Keratinocyte (primary cell): ENCODE data around the gene TYW1. TPM values are rescaled to one million over a fixed set of nuclear protein-coding genes. Genes with fewer than 3 reads are reported as not detected.
"Not testable (repeated sequence)": the region's sequence is repeated elsewhere in the genome, so short reads cannot be mapped to it uniquely, and the experiment has no call there.

Experiments
- DNase-seq: peaks from one replicate; pipeline ENCODE4 v3.0.0-alpha.2; 2011; ENCODE audit warnings: low read depth, missing footprints, low spot score
- FAIRE-seq: peaks from 2 replicates; lab custom pipeline; 2011; peaks lifted over from hg19 to GRCh38; lab: Jason Lieb, UNC
- H2AFZ ChIP-seq: 2 replicates; pipeline ENCODE4 v1.6.0; 2012; ENCODE audit warnings: low read length, control low read depth, inconsistent platforms; ENCODE audit not compliant: control insufficient read depth
- H3K27ac ChIP-seq: 2 replicates; pipeline ENCODE4 v1.5.1; 2011; ENCODE audit warnings: low read length; ENCODE audit not compliant: control insufficient read depth, insufficient read depth
- H3K27me3 ChIP-seq: 3 replicates; pipeline ENCODE4 v1.6.0; 2011; ENCODE audit warnings: low read length; ENCODE audit not compliant: control insufficient read depth, insufficient read depth; ENCODE audit errors: extremely low read depth
- H3K36me3 ChIP-seq, 2 experiments: 2 replicates in 1 of 2; 3 replicates in 1 of 2; pipeline ENCODE4 v1.5.1; 2011; ENCODE audit warnings: low read length in 2 of 2, mild to moderate bottlenecking in 1 of 2; ENCODE audit not compliant: control insufficient read depth in 2 of 2, insufficient read depth in 2 of 2; ENCODE audit errors: extremely low read depth in 1 of 2
- H3K4me1 ChIP-seq: 3 replicates; pipeline ENCODE4 v1.5.1; 2011; ENCODE audit warnings: low read length; ENCODE audit not compliant: control insufficient read depth, insufficient read depth; ENCODE audit errors: extremely low read depth
- H3K4me2 ChIP-seq: 3 replicates; pipeline ENCODE4 v1.6.0; 2011; ENCODE audit warnings: low read depth, low read length; ENCODE audit not compliant: control insufficient read depth, insufficient read depth; ENCODE audit errors: extremely low read depth
- H3K4me3 ChIP-seq, 3 experiments: fragments of 200-600 bp in 1 of 3; sonication (generic) in 1 of 3; 2 replicates in 2 of 3; 3 replicates in 1 of 3; pipeline ENCODE4 v1.5.1; 2011 to 2016; ENCODE audit warnings: low read length in 3 of 3, mild to moderate bottlenecking in 3 of 3, control low read depth in 2 of 3, inconsistent platforms in 1 of 3, low read depth in 1 of 3, mixed read lengths in 1 of 3, mixed run types in 1 of 3, moderate library complexity in 1 of 3; ENCODE audit not compliant: control insufficient read depth in 2 of 3, insufficient read depth in 2 of 3; ENCODE audit errors: extremely low read depth in 1 of 3
- H3K79me2 ChIP-seq: 2 replicates; pipeline ENCODE4 v1.6.0; 2012; ENCODE audit warnings: low read length; ENCODE audit not compliant: control insufficient read depth, insufficient read depth
- H3K9ac ChIP-seq: 3 replicates; pipeline ENCODE4 v1.6.0; 2011; ENCODE audit warnings: low read length; ENCODE audit not compliant: control insufficient read depth, insufficient read depth; ENCODE audit errors: extremely low read depth
- H3K9me1 ChIP-seq: 3 replicates; pipeline ENCODE4 v1.6.0; 2011; ENCODE audit warnings: low read length; ENCODE audit not compliant: control insufficient read depth, insufficient read depth; ENCODE audit errors: extremely low read depth
- H3K9me3 ChIP-seq: 2 replicates; pipeline ENCODE4 v1.5.1; 2012; ENCODE audit warnings: low read depth, low read length; ENCODE audit not compliant: control insufficient read depth
- H4K20me1 ChIP-seq: 3 replicates; pipeline ENCODE4 v1.6.0; 2011; ENCODE audit warnings: low read length; ENCODE audit not compliant: control insufficient read depth, insufficient read depth; ENCODE audit errors: extremely low read depth
- dilution Hi-C: fragments of 300-500 bp; cut with MboI; formaldehyde crosslinking; loops from one replicate; pipeline ENCODE4 v1.7.0; 2020; ENCODE audit warnings: low sequenced_read_pairs; ENCODE audit not compliant: extremely low pct_ligation_motif_present
- polyA plus RNA-seq, 5 experiments: library from polyadenylated mRNA; depleted of rRNA in 3 of 5; stranded (reverse) in 3 of 5; stranded (forward) in 1 of 5; unstranded in 1 of 5; fragments of >200 nt; gene quantifications; 1 replicate in 1 of 5; 2 replicates in 3 of 5; 3 replicates in 1 of 5; pipeline versions ENCODE4 v1.2.1 to v1.2.3, GENCODE V29; 2011 to 2012; ENCODE audit warnings: missing spikeins in 2 of 5, low read depth in 1 of 5, low replicate concordance in 1 of 5

The TYW1 gene
- polyA plus RNA-seq, 1 donor (not counting 4 experiments of a cell fraction or from before 2014, with no cell fraction given), result 16.4 TPM

- FAIRE-seq, dilution Hi-C loops: not testable (repeated sequence)
Observed at GRCh38 chr7:67076120-67076519, 79.5 kb downstream of the TYW1 start.

GRCh38 chr7:67082880-67083279 lies 86.2 kb downstream of the TYW1 start:
- H3K27me3 ChIP-seq, dilution Hi-C loops, DNase-seq, H3K4me2 ChIP-seq, H3K36me3 ChIP-seq, H3K4me1 ChIP-seq, H4K20me1 ChIP-seq, H3K9me3 ChIP-seq, H2AFZ ChIP-seq, H3K4me3 ChIP-seq, FAIRE-seq, H3K27ac ChIP-seq, H3K9me1 ChIP-seq, H3K9ac ChIP-seq, H3K79me2 ChIP-seq: not testable (repeated sequence)

More at GRCh38 chr7:67076120-67076519, 79.5 kb downstream of the TYW1 start:
- not testable (repeated sequence) for DNase-seq, H3K9me1 ChIP-seq, H4K20me1 ChIP-seq, H3K36me3 ChIP-seq, H3K9me3 ChIP-seq, H2AFZ ChIP-seq, H3K4me1 ChIP-seq, H3K79me2 ChIP-seq, H3K9ac ChIP-seq, H3K27me3 ChIP-seq, H3K4me3 ChIP-seq, H3K4me2 ChIP-seq, H3K27ac ChIP-seq

GRCh38 chr7:67089261-67089660 lies 92.6 kb downstream of the TYW1 start:
- H3K4me3 ChIP-seq, H3K27ac ChIP-seq, H3K4me2 ChIP-seq, H3K79me2 ChIP-seq, H3K9ac ChIP-seq, H3K4me1 ChIP-seq, H3K9me1 ChIP-seq, H3K36me3 ChIP-seq, H2AFZ ChIP-seq, FAIRE-seq, DNase-seq, dilution Hi-C loops, H3K27me3 ChIP-seq, H3K9me3 ChIP-seq, H4K20me1 ChIP-seq: not testable (repeated sequence)

- H3K4me1 ChIP-seq, H4K20me1 ChIP-seq, H3K27ac ChIP-seq, FAIRE-seq, H3K27me3 ChIP-seq, H3K4me3 ChIP-seq, H3K79me2 ChIP-seq, H3K9ac ChIP-seq, H3K9me3 ChIP-seq, dilution Hi-C loops, H2AFZ ChIP-seq, H3K4me2 ChIP-seq, H3K36me3 ChIP-seq, H3K9me1 ChIP-seq, DNase-seq: not testable (repeated sequence)
Observed at GRCh38 chr7:67091053-67091452, 94.4 kb downstream of the TYW1 start.

GRCh38 chr7:67098031-67098430 lies 101.4 kb downstream of the TYW1 start:
- FAIRE-seq, H3K9me1 ChIP-seq, H3K27ac ChIP-seq, H3K79me2 ChIP-seq, H3K4me3 ChIP-seq, H2AFZ ChIP-seq, DNase-seq, H3K4me1 ChIP-seq, H3K9me3 ChIP-seq, H3K36me3 ChIP-seq, dilution Hi-C loops, H3K4me2 ChIP-seq, H3K27me3 ChIP-seq, H3K9ac ChIP-seq, H4K20me1 ChIP-seq: not testable (repeated sequence)
